Measurements from ENCODE around the gene ANO7. TPM values are rescaled to one million over a fixed set of nuclear protein-coding genes. Genes with fewer than 3 reads are reported as not detected.
A peak's percentile ranks its signal among the peaks of the same experiment; 100 is the strongest.

The ANO7 gene
- total RNA-seq, 1 experiment from 2014 or later = 2.0 TPM

DNA sequence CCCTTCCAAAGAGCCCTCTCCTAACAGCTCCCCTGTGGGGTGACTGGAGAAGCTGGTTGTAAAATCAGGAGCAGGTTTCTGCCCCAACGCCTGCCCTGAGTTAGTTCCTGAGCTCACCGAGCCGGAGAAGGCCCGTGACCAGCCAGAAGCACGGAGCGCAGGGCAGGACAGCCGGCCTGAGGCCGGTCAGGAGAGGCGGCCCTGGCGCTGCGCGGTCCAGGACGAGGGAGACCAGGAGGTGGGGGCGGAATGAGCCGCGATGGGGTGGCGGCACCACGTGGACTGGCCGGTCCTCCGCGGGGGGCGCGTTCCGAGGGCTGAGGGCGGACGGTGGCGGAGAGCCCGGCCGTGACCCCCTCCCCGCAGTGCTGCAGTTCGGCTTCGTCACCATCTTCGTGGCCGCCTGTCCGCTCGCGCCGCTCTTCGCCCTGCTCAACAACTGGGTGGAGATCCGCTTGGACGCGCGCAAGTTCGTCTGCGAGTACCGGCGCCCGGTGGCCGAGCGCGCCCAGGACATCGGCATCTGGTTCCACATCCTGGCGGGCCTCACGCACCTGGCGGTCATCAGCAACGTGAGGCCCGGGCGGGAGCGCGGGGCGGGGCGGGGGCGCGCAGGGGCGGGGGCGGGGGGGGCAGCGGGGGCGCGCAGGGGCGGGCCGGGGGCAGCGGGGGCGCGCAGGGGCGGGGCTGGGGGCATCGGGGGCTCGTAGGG lies 29.0 kb downstream of the ANO7 start:
- H3K27me3 ChIP-seq (ENCODE audit: control insufficient read depth, insufficient read depth, low read length) = no peaks in the 10 kb centered on the region; the same call in 1 of the 2 replicates
- no peaks in the 10 kb centered on the region for H3K36me3 ChIP-seq (replicated peaks; ENCODE audit: control insufficient read depth, insufficient read depth, low read length)
- peak overlapping the region; percentile 69 for H3K4me3 ChIP-seq (ENCODE audit: insufficient read depth, low read depth, low read length)
- peak; percentile 99 for DNase-seq

DNA sequence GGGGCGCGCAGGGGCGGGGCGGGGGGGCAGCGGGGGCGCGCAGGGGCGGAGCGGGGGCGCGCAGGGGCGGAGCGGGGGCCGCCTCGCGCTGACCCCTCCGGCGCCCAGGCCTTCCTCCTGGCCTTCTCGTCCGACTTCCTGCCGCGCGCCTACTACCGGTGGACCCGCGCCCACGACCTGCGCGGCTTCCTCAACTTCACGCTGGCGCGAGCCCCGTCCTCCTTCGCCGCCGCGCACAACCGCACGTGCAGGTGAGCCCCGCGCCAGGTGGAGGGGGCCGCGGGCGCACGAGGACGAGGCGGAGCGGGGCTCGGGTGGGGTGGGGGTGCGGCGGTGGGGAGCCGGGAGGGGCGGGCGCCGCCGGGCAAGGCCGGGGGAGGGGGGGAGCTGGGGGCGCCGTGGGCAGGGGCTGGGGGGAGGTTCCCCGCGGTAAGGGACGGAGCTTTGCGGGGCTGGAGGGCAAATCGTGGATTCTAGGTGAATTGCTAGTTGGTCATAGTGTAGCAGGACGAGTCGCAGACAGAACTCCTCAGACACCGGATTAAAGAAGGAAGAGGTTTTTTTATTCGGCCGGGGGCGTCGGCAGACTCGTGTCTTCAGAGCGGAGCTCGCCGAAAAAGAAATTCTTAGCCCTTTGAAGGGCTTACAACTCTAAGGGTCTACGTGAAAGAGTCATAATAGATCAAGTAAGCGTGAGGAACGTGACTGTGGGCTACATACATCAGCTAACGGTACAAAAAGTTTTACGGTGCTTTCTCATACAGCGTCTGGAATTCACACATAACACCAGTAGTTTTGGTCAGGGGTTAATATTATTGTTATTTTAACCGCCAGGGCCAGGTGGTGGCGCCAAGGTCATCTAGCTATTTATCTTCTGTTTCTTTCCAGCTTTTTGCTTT lies 29.9 kb downstream of the ANO7 start:
- H3K4me3 ChIP-seq (ENCODE audit: insufficient read depth, low read depth, low read length) = peak overlapping the region; percentile 66
- no peaks in the 10 kb centered on the region for H3K27me3 ChIP-seq (ENCODE audit: control insufficient read depth, insufficient read depth, low read length)
- DNase-seq = peak; percentile 96
- H3K36me3 ChIP-seq (replicated peaks; ENCODE audit: control insufficient read depth, insufficient read depth, low read length) = no peaks in the 10 kb centered on the region; the same call in 1 of the 2 replicates

DNA sequence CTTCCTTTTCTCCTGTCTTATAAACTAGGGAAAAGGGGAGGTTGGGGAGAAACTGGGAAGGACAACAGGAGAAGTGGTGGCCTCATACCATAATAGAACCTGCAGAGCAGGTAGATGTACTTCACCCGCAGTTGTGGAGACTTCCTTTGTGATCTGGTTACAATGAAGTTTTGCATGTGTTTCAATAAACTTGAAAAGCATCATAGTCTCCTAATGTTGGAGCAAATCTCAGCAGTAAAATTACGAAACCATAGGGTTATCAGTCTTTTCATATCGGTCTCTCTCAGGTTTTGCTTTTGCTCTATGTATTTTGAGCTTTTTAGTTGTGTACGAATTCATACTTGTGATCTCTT lies 30.5 kb downstream of the ANO7 start:
- Histone ChIP-seq H3K27me3 (ENCODE audit: control insufficient read depth, insufficient read depth, low read length) (no peaks in the 10 kb centered on the region), H3K4me3 (ENCODE audit: insufficient read depth, low read depth, low read length) (peak overlapping the region; percentile 66), H3K36me3 (replicated peaks; ENCODE audit: control insufficient read depth, insufficient read depth, low read length) (no peaks in the 10 kb centered on the region; the same call in 1 of the 2 replicates)
- no peak for DNase-seq

DNA sequence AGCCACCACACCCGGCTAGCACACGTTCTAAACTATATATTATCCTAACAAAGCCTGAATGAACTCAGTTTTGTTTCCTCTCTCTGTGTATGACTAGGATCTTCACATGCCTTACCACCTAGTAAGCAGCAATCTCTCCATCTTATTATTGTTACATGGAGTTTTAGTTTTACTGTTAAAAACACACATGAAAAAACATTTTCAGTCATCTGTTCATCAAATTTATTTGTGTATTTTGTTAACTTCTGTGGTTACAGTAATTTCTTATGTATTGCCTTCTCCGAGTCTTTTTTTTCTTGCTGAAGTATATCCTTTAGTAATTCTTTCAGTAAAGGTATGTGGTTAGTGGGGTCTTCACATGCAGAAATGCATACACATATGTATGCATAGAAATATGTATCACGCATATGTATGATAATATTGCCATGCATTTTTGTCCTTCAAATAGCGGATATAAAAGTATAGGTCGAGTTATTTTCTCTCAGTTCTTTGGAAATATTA lies 31.4 kb downstream of the ANO7 start:
- H3K36me3 ChIP-seq (replicated peaks; ENCODE audit: control insufficient read depth, insufficient read depth, low read length) = no peaks in the 10 kb centered on the region; the same call in 1 of the 2 replicates
- DNase-seq = no peak
- no peaks in the 10 kb centered on the region for H3K27me3 ChIP-seq (ENCODE audit: control insufficient read depth, insufficient read depth, low read length)
- H3K4me3 ChIP-seq (ENCODE audit: insufficient read depth, low read depth, low read length) = no peak overlapping the region

DNA sequence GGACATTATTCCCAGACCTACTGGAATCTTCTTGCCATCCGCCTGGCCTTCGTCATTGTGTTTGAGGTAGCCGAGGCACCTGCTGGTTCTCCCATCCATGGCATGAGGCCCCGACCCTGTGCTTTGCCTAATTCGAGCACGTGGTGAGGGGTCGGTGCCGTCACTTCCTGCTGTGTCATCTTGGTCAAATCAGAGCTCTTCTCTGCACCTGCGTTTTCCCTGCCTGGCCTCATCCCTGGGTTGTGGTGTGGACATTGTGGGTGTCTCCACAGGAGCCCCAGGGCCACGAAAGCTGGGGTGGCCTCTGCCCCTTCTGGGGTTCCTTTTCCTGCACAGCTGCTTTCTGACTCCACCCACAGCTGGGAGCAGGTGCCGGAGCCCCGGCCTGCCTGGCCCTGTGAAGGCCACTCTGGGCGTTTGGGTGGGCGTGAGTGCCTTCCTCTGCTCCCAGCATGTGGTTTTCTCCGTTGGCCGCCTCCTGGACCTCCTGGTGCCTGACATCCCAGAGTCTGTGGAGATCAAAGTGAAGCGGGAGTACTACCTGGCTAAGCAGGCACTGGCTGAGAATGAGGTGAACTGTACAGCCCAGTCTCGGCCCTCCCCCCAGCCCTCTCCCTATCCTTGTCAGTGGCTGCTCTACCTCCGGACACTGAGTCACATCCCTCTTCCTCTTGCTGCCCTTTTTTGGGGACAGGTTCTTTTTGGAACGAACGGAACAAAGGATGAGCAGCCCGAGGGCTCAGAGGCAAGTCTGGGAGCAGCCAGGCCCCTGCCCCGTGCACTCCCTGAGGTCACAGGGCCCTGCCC lies 34.9 kb downstream of the ANO7 start:
- no peak for DNase-seq
- H3K27me3 ChIP-seq (ENCODE audit: control insufficient read depth, insufficient read depth, low read length) = no peaks in the 10 kb centered on the region
- H3K4me3 ChIP-seq (ENCODE audit: insufficient read depth, low read depth, low read length) = no peak overlapping the region
- H3K36me3 ChIP-seq (replicated peaks; ENCODE audit: control insufficient read depth, insufficient read depth, low read length) = peaks cover 4% of the 10 kb centered on the region

GRCh38 chr2:241224018-241224850 lies 35.8 kb downstream of the ANO7 start:
- DNase-seq = peak; percentile 71
- Histone ChIP-seq H3K36me3 (replicated peaks; ENCODE audit: control insufficient read depth, insufficient read depth, low read length) (peaks cover 11% of the 10 kb centered on the region), H3K27me3 (ENCODE audit: control insufficient read depth, insufficient read depth, low read length) (no peaks in the 10 kb centered on the region), H3K4me3 (ENCODE audit: insufficient read depth, low read depth, low read length) (no peak overlapping the region)

DNA sequence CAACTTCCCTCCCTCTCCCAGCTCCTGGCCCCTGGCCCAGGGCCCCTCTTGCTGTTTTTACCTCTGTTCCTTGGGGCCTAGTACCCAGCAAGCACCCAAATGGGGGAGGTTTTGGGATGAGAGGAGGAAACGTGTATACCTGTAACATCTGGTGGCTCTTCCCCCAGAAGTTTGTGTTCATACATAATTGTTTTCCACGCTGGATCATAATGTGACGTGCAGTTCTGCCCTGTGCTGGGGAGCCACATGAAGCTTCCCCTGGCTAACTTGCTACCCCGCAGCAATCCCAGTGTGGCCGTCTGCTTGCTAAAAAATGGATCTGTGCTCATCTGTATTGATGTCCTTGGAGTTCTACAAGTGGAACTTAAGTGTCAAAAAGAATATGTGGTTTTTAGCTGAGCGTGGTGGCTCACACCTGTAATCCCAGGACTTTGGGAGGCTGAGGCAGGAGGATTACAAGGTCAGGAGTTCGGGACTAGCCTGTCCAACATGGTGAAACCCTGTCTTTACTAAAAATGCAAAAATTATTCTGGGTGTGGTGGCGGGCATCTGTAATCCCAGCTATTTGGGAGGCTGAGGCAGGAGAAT lies 36.5 kb downstream of the ANO7 start:
- H3K36me3 ChIP-seq (replicated peaks; ENCODE audit: control insufficient read depth, insufficient read depth, low read length) = peaks cover 11% of the 10 kb centered on the region
- no peaks in the 10 kb centered on the region for H3K27me3 ChIP-seq (ENCODE audit: control insufficient read depth, insufficient read depth, low read length)
- H3K4me3 ChIP-seq (ENCODE audit: insufficient read depth, low read depth, low read length) = no peak overlapping the region
- DNase-seq = no peak

- no peak overlapping the region for H3K4me3 ChIP-seq (ENCODE audit: insufficient read depth, low read depth, low read length)
- peaks cover 16% of the 10 kb centered on the region for H3K36me3 ChIP-seq (replicated peaks; ENCODE audit: control insufficient read depth, insufficient read depth, low read length)
- H3K27me3 ChIP-seq (ENCODE audit: control insufficient read depth, insufficient read depth, low read length) = no peaks in the 10 kb centered on the region
- peak; percentile 38 for DNase-seq
Observed at GRCh38 chr2:241225545-241225944, 37.1 kb downstream of the ANO7 start.

DNA sequence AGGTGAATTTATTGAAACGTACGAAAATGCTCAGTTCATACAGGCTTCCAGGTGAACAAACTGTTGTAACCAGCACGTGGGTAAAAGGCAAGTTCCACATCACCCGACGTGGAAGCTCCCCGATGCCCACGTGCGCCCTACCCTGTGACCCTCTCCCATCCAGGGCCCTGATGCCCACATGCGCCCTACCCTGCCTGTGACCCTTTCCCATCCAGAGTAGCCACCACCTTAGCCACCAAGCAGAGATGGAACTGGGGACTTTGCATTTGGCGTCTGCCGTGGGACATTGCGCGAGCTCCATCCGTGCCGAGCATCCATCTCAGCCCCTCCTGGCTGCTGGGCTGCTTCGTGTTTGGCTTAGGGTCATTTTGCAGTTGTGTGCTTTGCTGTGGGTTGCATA lies 37.5 kb downstream of the ANO7 start:
- Histone ChIP-seq H3K4me3 (ENCODE audit: insufficient read depth, low read depth, low read length) (no peak overlapping the region), H3K27me3 (ENCODE audit: control insufficient read depth, insufficient read depth, low read length) (no peaks in the 10 kb centered on the region), H3K36me3 (replicated peaks; ENCODE audit: control insufficient read depth, insufficient read depth, low read length) (peaks cover 18% of the 10 kb centered on the region)
- DNase-seq = peak; percentile 36

GRCh38 chr2:241226723-241227572 lies 38.5 kb downstream of the ANO7 start:
- H3K27me3 ChIP-seq (ENCODE audit: control insufficient read depth, insufficient read depth, low read length) = no peaks in the 10 kb centered on the region
- H3K36me3 ChIP-seq (replicated peaks; ENCODE audit: control insufficient read depth, insufficient read depth, low read length) = peaks cover 22% of the 10 kb centered on the region
- H3K4me3 ChIP-seq (ENCODE audit: insufficient read depth, low read depth, low read length) = no peak overlapping the region
- peak; percentile 86 for DNase-seq

DNA sequence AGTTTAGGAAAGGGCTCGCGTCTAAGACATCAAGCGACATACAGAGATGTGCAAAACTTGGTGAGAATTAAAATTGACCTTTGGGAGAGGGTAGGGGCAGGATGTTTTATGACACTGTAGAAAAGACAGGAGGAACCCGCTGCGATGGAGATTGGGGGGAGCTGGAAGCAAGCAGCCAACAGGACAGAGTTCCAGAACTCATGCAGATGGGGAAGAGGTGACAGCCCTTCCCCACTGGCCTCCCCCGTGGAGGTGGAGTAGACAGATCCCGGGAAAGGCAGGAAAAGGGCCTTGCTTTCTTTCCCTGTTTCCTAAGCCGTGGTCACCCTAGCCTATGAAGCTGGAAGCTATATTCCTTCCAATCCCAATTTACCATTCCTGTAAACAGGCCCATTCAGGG lies 39.1 kb downstream of the ANO7 start:
- peaks cover 22% of the 10 kb centered on the region for H3K36me3 ChIP-seq (replicated peaks; ENCODE audit: control insufficient read depth, insufficient read depth, low read length)
- no peak overlapping the region for H3K4me3 ChIP-seq (ENCODE audit: insufficient read depth, low read depth, low read length)
- H3K27me3 ChIP-seq (ENCODE audit: control insufficient read depth, insufficient read depth, low read length) = no peaks in the 10 kb centered on the region
- DNase-seq = peak; percentile 41

DNA sequence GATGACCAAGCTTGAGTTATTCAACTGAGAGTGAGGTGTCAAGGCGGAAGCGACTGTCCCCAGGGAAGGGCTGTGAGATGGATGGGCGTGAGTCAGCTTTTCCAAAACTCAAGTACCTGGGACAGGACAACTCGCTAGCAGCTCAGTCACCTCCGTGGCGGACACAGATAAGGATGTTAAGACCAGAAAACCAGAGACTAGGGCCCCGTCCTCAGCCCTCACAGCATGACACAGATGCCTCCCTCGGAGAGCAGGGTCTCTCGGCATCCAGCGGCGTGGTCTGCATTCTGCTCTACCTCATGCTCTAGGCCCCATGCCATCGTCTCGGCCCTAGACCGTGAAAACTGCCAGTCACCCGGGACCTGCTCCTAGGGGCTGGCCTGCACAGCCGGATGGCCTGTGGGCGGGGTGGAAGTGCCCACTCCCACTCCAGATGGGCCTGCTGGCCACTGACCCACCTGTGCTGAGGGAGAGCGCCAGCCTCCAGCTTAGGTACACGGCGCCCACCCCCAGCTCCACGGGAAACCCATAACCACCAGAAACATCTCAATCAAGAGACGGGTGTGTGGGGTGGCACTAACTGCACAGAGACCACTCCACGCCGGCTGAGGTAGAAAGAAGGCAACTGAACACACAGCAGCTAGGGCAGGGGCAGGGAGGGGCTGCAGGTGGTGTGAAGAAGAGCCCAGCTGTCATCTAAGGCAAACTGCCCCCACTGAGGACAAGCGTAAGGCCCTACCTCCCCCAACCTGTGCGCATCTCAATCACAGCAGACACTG lies 39.8 kb downstream of the ANO7 start:
- DNase-seq = peak; percentile 45
- Histone ChIP-seq H3K4me3 (ENCODE audit: insufficient read depth, low read depth, low read length) (no peak overlapping the region), H3K27me3 (ENCODE audit: control insufficient read depth, insufficient read depth, low read length) (no peaks in the 10 kb centered on the region), H3K36me3 (replicated peaks; ENCODE audit: control insufficient read depth, insufficient read depth, low read length) (peaks cover 26% of the 10 kb centered on the region)
